Astrocyte (in vitro differentiated cells and primary cell): Measurements from ENCODE around the gene SLC16A7. TPM values are rescaled to one million over a fixed set of nuclear protein-coding genes. Genes with fewer than 3 reads are reported as not detected.

Experiments
- DNase-seq: peaks from one replicate; pipeline ENCODE4 v3.0.0-alpha.2; 2010; ENCODE audit warnings: low read depth
- FAIRE-seq: peaks from 2 replicates; lab custom pipeline; 2011; peaks lifted over from hg19 to GRCh38; lab: Jason Lieb, UNC
- H2AFZ ChIP-seq: 2 replicates; pipeline ENCODE4 v1.6.0; 2012; ENCODE audit warnings: low read depth, low read length, inconsistent platforms
- H3K27ac ChIP-seq: 2 replicates; pipeline ENCODE4 v1.5.1; 2011; ENCODE audit warnings: low read depth, low read length, inconsistent platforms
- H3K27me3 ChIP-seq: 2 replicates; pipeline ENCODE4 v1.6.0; 2011; ENCODE audit warnings: low read length, inconsistent platforms; ENCODE audit not compliant: insufficient read depth
- H3K36me3 ChIP-seq: 2 replicates; pipeline ENCODE4 v1.5.1; 2011; ENCODE audit warnings: low read length, inconsistent platforms; ENCODE audit not compliant: insufficient read depth
- H3K4me1 ChIP-seq: 2 replicates; pipeline ENCODE4 v1.5.1; 2011; ENCODE audit warnings: low read length, inconsistent platforms; ENCODE audit not compliant: insufficient read depth
- H3K4me2 ChIP-seq: 2 replicates; pipeline ENCODE4 v1.6.0; 2012; ENCODE audit warnings: low read length, inconsistent platforms
- H3K4me3 ChIP-seq: 2 replicates; pipeline ENCODE4 v1.5.1; 2011; ENCODE audit warnings: low read depth, mild to moderate bottlenecking, low read length, inconsistent platforms; ENCODE audit not compliant: insufficient read depth
- H3K79me2 ChIP-seq: 2 replicates; pipeline ENCODE4 v1.6.0; 2012; ENCODE audit warnings: mild to moderate bottlenecking, low read length, inconsistent platforms; ENCODE audit not compliant: insufficient read depth
- H3K9ac ChIP-seq: 2 replicates; pipeline ENCODE4 v1.6.0; 2012; ENCODE audit warnings: mild to moderate bottlenecking, low read length, inconsistent platforms
- H3K9me3 ChIP-seq: 2 replicates; pipeline ENCODE4 v1.5.1; 2012; ENCODE audit warnings: low read depth, mild to moderate bottlenecking, low read length, inconsistent platforms; ENCODE audit not compliant: insufficient read depth
- H4K20me1 ChIP-seq: 2 replicates; pipeline ENCODE4 v1.6.0; 2012; ENCODE audit warnings: low read length, inconsistent platforms; ENCODE audit not compliant: insufficient read depth
- H3K27ac Mint-ChIP-seq: one replicate; pipeline ENCODE4 v1.8.0; 2021; ENCODE audit warnings: mild to moderate bottlenecking, mixed read lengths; ENCODE audit not compliant: unreplicated experiment
- H3K27me3 Mint-ChIP-seq: one replicate; pipeline ENCODE4 v1.8.0; 2021; ENCODE audit warnings: low read depth, mixed read lengths; ENCODE audit not compliant: unreplicated experiment
- H3K36me3 Mint-ChIP-seq: one replicate; pipeline ENCODE4 v1.8.0; 2021; ENCODE audit warnings: low read depth, mixed read lengths; ENCODE audit not compliant: unreplicated experiment
- H3K4me1 Mint-ChIP-seq: one replicate; pipeline ENCODE4 v1.8.0; 2021; ENCODE audit warnings: low read depth, mixed read lengths; ENCODE audit not compliant: unreplicated experiment
- H3K4me3 Mint-ChIP-seq: one replicate; pipeline ENCODE4 v1.8.0; 2021; ENCODE audit warnings: mild to moderate bottlenecking, moderate library complexity, mixed read lengths; ENCODE audit not compliant: unreplicated experiment
- H3K9me3 Mint-ChIP-seq: one replicate; pipeline ENCODE4 v1.8.0; 2021; ENCODE audit warnings: mild to moderate bottlenecking, mixed read lengths; ENCODE audit not compliant: unreplicated experiment
- EZH2 ChIP-seq: IDR thresholded peaks from 2 replicates; pipeline ENCODE4 v1.6.1; 2012; ENCODE audit warnings: mild to moderate bottlenecking, low read length, inconsistent platforms; ENCODE audit not compliant: insufficient read depth
- total RNA-seq: library from RNA; stranded (reverse); gene quantifications from 2 replicates; pipeline ENCODE4 v1.2.1, GENCODE V29; 2021
- TF ChIP-seq, protein P1 (sequence below): IDR thresholded peaks from 2 replicates; pipeline ENCODE4 v1.5.1; 2011; ENCODE audit warnings: low read depth, mild to moderate bottlenecking, inconsistent platforms, low read length, moderate library complexity; ENCODE audit not compliant: insufficient read depth

Gene SLC16A7
- total RNA-seq, 1 donor from 2014 or later = 4.5 TPM

DNA sequence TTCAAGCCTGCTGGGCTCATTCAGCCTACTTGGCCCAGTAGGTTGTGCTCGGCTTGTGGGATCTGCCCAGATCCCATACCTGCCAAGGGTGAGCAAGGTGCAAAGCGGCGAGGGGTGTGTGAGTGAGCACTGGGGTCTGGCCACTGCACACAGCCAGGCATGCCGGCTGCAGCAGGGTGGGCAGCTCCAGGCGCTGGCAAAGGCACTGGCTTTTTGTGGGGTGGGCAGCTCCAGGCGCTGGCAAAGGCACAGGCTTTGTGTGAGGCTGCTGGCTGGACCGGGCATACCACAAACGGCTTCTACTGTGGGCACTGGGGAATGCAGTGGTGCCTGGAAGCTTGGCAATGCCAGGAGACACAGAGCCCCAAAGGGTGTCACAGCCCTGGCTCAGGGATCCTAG, 137.4 kb downstream of the SLC16A7 start:
- TF ChIP-seq EZH2 = no peak
- TF ChIP-seq, protein P1, sequence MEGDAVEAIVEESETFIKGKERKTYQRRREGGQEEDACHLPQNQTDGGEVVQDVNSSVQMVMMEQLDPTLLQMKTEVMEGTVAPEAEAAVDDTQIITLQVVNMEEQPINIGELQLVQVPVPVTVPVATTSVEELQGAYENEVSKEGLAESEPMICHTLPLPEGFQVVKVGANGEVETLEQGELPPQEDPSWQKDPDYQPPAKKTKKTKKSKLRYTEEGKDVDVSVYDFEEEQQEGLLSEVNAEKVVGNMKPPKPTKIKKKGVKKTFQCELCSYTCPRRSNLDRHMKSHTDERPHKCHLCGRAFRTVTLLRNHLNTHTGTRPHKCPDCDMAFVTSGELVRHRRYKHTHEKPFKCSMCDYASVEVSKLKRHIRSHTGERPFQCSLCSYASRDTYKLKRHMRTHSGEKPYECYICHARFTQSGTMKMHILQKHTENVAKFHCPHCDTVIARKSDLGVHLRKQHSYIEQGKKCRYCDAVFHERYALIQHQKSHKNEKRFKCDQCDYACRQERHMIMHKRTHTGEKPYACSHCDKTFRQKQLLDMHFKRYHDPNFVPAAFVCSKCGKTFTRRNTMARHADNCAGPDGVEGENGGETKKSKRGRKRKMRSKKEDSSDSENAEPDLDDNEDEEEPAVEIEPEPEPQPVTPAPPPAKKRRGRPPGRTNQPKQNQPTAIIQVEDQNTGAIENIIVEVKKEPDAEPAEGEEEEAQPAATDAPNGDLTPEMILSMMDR = no peak
- Mint-ChIP-seq H3K4me3 (no peak overlapping the region), H3K9me3 (no peaks in the 10 kb centered on the region), H3K27me3 (no peaks in the 10 kb centered on the region), H3K4me1 (peaks cover 7% of the 10 kb centered on the region), H3K27ac (no peak overlapping the region), H3K36me3 (no peaks in the 10 kb centered on the region)
- Histone ChIP-seq H3K4me1 (peaks cover 6% of the 10 kb centered on the region), H3K36me3 (no peaks in the 10 kb centered on the region), H3K79me2 (no peaks in the 10 kb centered on the region), H4K20me1 (no peaks in the 10 kb centered on the region), H3K4me3 (no peak overlapping the region), H3K9ac (no peak overlapping the region), H3K27ac (no peak overlapping the region), H3K9me3 (no peaks in the 10 kb centered on the region), H2AFZ (no peak overlapping the region), H3K4me2 (no peak overlapping the region), H3K27me3 (no peaks in the 10 kb centered on the region)
- DNase-seq (no peak), FAIRE-seq (no peak)

DNA sequence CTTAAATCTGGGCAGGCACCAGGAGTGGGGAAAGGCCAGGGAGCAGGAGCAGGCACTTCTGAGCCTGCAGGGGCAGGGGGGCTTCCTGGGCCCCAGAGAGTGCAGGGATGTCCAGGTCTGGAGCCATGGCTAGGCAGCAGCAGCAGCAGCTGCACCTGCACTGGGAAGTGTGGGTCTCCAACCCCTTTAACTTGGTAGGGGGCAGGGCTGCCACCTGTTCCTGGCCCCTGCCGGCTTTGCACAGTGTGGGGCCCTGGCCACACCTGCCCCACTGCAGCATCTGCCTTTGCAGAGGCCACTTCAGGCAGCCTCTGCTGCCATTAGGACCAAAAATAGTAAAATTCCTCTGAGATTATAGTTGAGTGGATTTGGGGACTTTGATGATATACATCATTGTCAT, 138.5 kb downstream of the SLC16A7 start:
- H3K4me2 ChIP-seq = no peak overlapping the region
- no peak overlapping the region for H3K4me3 ChIP-seq
- FAIRE-seq (no peak), DNase-seq (no peak)
- H3K27ac ChIP-seq = no peak overlapping the region
- H3K36me3 ChIP-seq = no peaks in the 10 kb centered on the region
- H3K4me1 Mint-ChIP-seq = peaks cover 7% of the 10 kb centered on the region
- no peak overlapping the region for H3K27ac Mint-ChIP-seq
- H3K27me3 Mint-ChIP-seq = no peaks in the 10 kb centered on the region
- H4K20me1 ChIP-seq = no peaks in the 10 kb centered on the region
- H3K9ac ChIP-seq = no peak overlapping the region
- H3K4me3 Mint-ChIP-seq = no peak overlapping the region
- no peak overlapping the region for H2AFZ ChIP-seq
- no peaks in the 10 kb centered on the region for H3K9me3 Mint-ChIP-seq
- H3K9me3 ChIP-seq = no peaks in the 10 kb centered on the region
- TF ChIP-seq EZH2 = no peak
- TF ChIP-seq, protein P1 = no peak
- H3K4me1 ChIP-seq = peaks cover 6% of the 10 kb centered on the region
- no peaks in the 10 kb centered on the region for H3K79me2 ChIP-seq
- no peaks in the 10 kb centered on the region for H3K27me3 ChIP-seq
- no peaks in the 10 kb centered on the region for H3K36me3 Mint-ChIP-seq

DNA sequence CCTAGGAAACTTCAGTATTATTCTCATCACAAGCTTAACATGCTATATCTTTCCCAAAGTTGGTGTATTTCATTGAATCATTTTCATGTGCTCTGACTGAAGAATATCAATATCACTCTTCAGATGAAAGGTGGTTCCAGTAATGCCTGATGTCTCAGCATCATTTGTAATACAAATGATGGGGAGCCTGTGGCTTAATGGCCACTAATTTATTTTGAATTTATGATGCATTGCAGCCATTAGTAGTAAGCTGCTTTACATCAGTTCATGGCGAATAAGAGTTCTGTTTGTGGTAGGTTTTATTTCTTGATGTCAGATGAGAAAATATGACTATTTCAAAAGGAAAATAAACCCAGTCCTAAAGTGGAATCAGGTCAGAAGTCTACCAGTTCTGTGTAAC, 139.4 kb downstream of the SLC16A7 start:
- no peak overlapping the region for H3K9ac ChIP-seq
- H3K4me1 ChIP-seq = peaks cover 6% of the 10 kb centered on the region
- H3K27me3 Mint-ChIP-seq = no peaks in the 10 kb centered on the region
- DNase-seq (no peak), FAIRE-seq (no peak)
- no peaks in the 10 kb centered on the region for H3K36me3 Mint-ChIP-seq
- no peaks in the 10 kb centered on the region for H4K20me1 ChIP-seq
- H3K27me3 ChIP-seq = no peaks in the 10 kb centered on the region
- no peaks in the 10 kb centered on the region for H3K9me3 ChIP-seq
- H3K9me3 Mint-ChIP-seq = no peaks in the 10 kb centered on the region
- H3K36me3 ChIP-seq = no peaks in the 10 kb centered on the region
- H3K4me2 ChIP-seq = no peak overlapping the region
- no peak overlapping the region for H3K4me3 Mint-ChIP-seq
- no peak overlapping the region for H3K4me3 ChIP-seq
- no peak overlapping the region for H3K27ac ChIP-seq
- H3K79me2 ChIP-seq = no peaks in the 10 kb centered on the region
- no peak overlapping the region for H3K27ac Mint-ChIP-seq
- TF ChIP-seq, protein P1 = no peak
- TF ChIP-seq EZH2 = no peak
- H3K4me1 Mint-ChIP-seq = peaks cover 7% of the 10 kb centered on the region
- no peak overlapping the region for H2AFZ ChIP-seq
